GM10266 (cell line): ENCODE measurements around the gene ALDH8A1.
"Not testable (repeated sequence)": the region's sequence is repeated elsewhere in the genome, so short reads cannot be mapped to it uniquely, and the experiment has no call there.

Source experiments
- DNase-seq: peaks from one replicate; pipeline ENCODE4 v3.0.0; 2012; ENCODE audit errors: extremely low spot score
- CTCF ChIP-seq: IDR thresholded peaks from 2 replicates; pipeline ENCODE4 v1.5.1; 2012; ENCODE audit warnings: mild to moderate bottlenecking, low read depth; ENCODE audit not compliant: control insufficient read depth, insufficient read depth; ENCODE audit errors: missing control alignments

The ALDH8A1 gene

GRCh38 chr6:134898575-134898974, 51.3 kb downstream of the ALDH8A1 start:
- no peak for DNase-seq
- no peak for TF ChIP-seq CTCF

GRCh38 chr6:134898166-134898565, 51.7 kb downstream of the ALDH8A1 start:
- not testable (repeated sequence) for DNase-seq

GRCh38 chr6:134896910-134897309, 53.0 kb downstream of the ALDH8A1 start:
- DNase-seq, result no peak
- TF ChIP-seq CTCF, result no peak

- TF ChIP-seq CTCF, result no peak
- no peak for DNase-seq
Observed at GRCh38 chr6:134894800-134895199, 55.1 kb downstream of the ALDH8A1 start.

- DNase-seq, result no peak
- TF ChIP-seq CTCF, result no peak
Observed at GRCh38 chr6:134892362-134892761, 57.5 kb downstream of the ALDH8A1 start.

GRCh38 chr6:134891633-134892032, 58.3 kb downstream of the ALDH8A1 start:
- DNase-seq, result no peak
- no peak for TF ChIP-seq CTCF

- TF ChIP-seq CTCF, result no peak
- no peak for DNase-seq
Observed at GRCh38 chr6:134888316-134888715, 61.6 kb downstream of the ALDH8A1 start.

GRCh38 chr6:134884752-134885151, 65.1 kb downstream of the ALDH8A1 start:
- no peak for TF ChIP-seq CTCF
- DNase-seq, result no peak
